GM23338 (cell line): ENCODE results near the gene RETSAT. TPM values are rescaled to one million over a fixed set of nuclear protein-coding genes. Genes with fewer than 3 reads are reported as not detected.

Source experiments
- ATAC-seq: fragments of 200-7000 bp; cut with Tn5 transposase; 3 replicates; pipeline ENCODE4 v1.9.1; 2020
- DNase-seq: peaks from one replicate; pipeline ENCODE4 v3.0.0-alpha.2; 2015; ENCODE audit warnings: low spot score
- H2AFZ ChIP-seq: fragments of 200-600 bp; sonication (generic); 2 replicates; pipeline ENCODE4 v1.8.0; 2016; ENCODE audit warnings: antibody characterized with exemption, mild to moderate bottlenecking, moderate library complexity
- H3F3A ChIP-seq: fragments of 200-600 bp; sonication (generic); replicated peaks from 2 replicates; pipeline ENCODE4 v1.8.0; 2017; ENCODE audit warnings: antibody characterized with exemption, mixed run types, low read depth
- H3K27ac ChIP-seq: fragments of 200-600 bp; sonication (generic); 2 replicates; pipeline ENCODE4 v1.6.1; 2016; ENCODE audit warnings: low read depth
- H3K27me3 ChIP-seq: fragments of 200-600 bp; sonication (generic); 2 replicates; pipeline ENCODE4 v1.8.0; 2016; ENCODE audit warnings: mild to moderate bottlenecking, mixed run types, moderate library complexity; ENCODE audit not compliant: insufficient read depth
- H3K36me3 ChIP-seq: fragments of 200-600 bp; sonication (generic); 2 replicates; pipeline ENCODE4 v1.8.0; 2016; ENCODE audit warnings: mild to moderate bottlenecking; ENCODE audit not compliant: insufficient read depth
- H3K4me1 ChIP-seq: fragments of 200-600 bp; sonication (generic); 2 replicates; pipeline ENCODE4 v1.8.0; 2016; ENCODE audit warnings: mild to moderate bottlenecking, moderate library complexity; ENCODE audit not compliant: insufficient read depth
- H3K4me2 ChIP-seq: fragments of 200-600 bp; sonication (generic); 2 replicates; pipeline ENCODE4 v1.7.1; 2017; ENCODE audit warnings: mixed run types
- H3K4me3 ChIP-seq: fragments of 200-600 bp; sonication (generic); 2 replicates; pipeline ENCODE4 v1.6.1; 2016; ENCODE audit warnings: mixed run types
- H3K79me2 ChIP-seq: fragments of 200-600 bp; sonication (generic); replicated peaks from 2 replicates; pipeline ENCODE4 v1.8.0; 2017; ENCODE audit warnings: mild to moderate bottlenecking; ENCODE audit not compliant: insufficient read depth
- H3K9me2 ChIP-seq: fragments of 200-600 bp; sonication (generic); 2 replicates; pipeline ENCODE4 v1.8.0; 2017; ENCODE audit not compliant: insufficient read depth
- H4K20me1 ChIP-seq: fragments of 200-600 bp; sonication (generic); replicated peaks from 2 replicates; pipeline ENCODE4 v1.8.0; 2017; ENCODE audit warnings: mild to moderate bottlenecking; ENCODE audit not compliant: insufficient read depth
- H3K27ac Mint-ChIP-seq: 2 replicates; pipeline ENCODE4 v1.8.0; 2020; ENCODE audit warnings: inconsistent platforms, mild to moderate bottlenecking, moderate library complexity, mixed read lengths
- H3K27me3 Mint-ChIP-seq: 3 replicates; pipeline ENCODE4 v1.8.0; 2022; ENCODE audit warnings: low read depth, mild to moderate bottlenecking, moderate library complexity, mixed read lengths, inconsistent platforms; ENCODE audit not compliant: insufficient read depth, poor library complexity
- H3K36me3 Mint-ChIP-seq: 3 replicates; pipeline ENCODE4 v1.8.0; 2021; ENCODE audit warnings: low read depth, mild to moderate bottlenecking, inconsistent platforms, moderate library complexity, mixed read lengths
- H3K4me1 Mint-ChIP-seq: 3 replicates; pipeline ENCODE4 v1.8.0; 2020; ENCODE audit warnings: mild to moderate bottlenecking, inconsistent platforms, mixed read lengths
- H3K4me3 Mint-ChIP-seq: 3 replicates; pipeline ENCODE4 v1.8.0; 2021; ENCODE audit warnings: moderate library complexity, mild to moderate bottlenecking, inconsistent platforms, mixed read lengths
- H3K9me3 Mint-ChIP-seq: 3 replicates; pipeline ENCODE4 v1.8.0; 2020; ENCODE audit warnings: moderate library complexity, mild to moderate bottlenecking, inconsistent platforms, mixed read lengths
- CREB1 ChIP-seq: fragments of 250-450 bp; sonication (Bioruptor Pico); IDR thresholded peaks from 2 replicates; pipeline ENCODE4 v1.5.0; 2020; ENCODE audit warnings: low read depth, mild to moderate bottlenecking, moderate library complexity
- CTCF ChIP-seq, 2 experiments: fragments of 200-600 bp in 1 of 2; sonication (generic) in 1 of 2; conservative IDR thresholded peaks; 2 replicates each; pipeline versions ENCODE4 v1.5.1 to v1.6.1; 2016 to 2017; ENCODE audit warnings: antibody characterized with exemption in 2 of 2, low read depth in 2 of 2, mild to moderate bottlenecking in 2 of 2, moderate library complexity in 1 of 2
- ETS1 ChIP-seq: IDR thresholded peaks from 2 replicates; pipeline ENCODE4 v1.6.1; 2016; ENCODE audit warnings: antibody characterized with exemption
- EZH2 ChIP-seq: fragments of 200-600 bp; sonication (generic); IDR thresholded peaks from one replicate; pipeline ENCODE4 v1.8.0; 2017; ENCODE audit warnings: antibody characterized with exemption, mild to moderate bottlenecking, low read depth; ENCODE audit not compliant: unreplicated experiment
- NANOG ChIP-seq: IDR thresholded peaks from 2 replicates; pipeline ENCODE4 v1.6.1; 2016; ENCODE audit warnings: antibody characterized with exemption, borderline replicate concordance
- POLR2AphosphoS5 ChIP-seq: IDR thresholded peaks from 2 replicates; pipeline ENCODE4 v1.6.1; 2016; ENCODE audit warnings: antibody characterized with exemption, low read depth
- STAT1 ChIP-seq: IDR thresholded peaks from one replicate; pipeline ENCODE4 v1.6.1; 2016; ENCODE audit warnings: antibody characterized with exemption; ENCODE audit not compliant: unreplicated experiment
- ZNF114 ChIP-seq: fragments of 250-450 bp; sonication (Bioruptor Pico); IDR thresholded peaks from 2 replicates; pipeline ENCODE4 v1.5.0; 2020; ENCODE audit warnings: mild to moderate bottlenecking, moderate library complexity
- ZNF462 ChIP-seq: fragments of 250-450 bp; sonication (Bioruptor Pico); IDR thresholded peaks from 2 replicates; pipeline ENCODE4 v1.5.0; 2020; ENCODE audit warnings: mild to moderate bottlenecking, moderate library complexity
- polyA plus RNA-seq: library from polyadenylated mRNA; unstranded; fragments of >200 nt; fragmentation: Nextera tagmentation; extraction: Ambion mirVana; gene quantifications from 2 replicates; pipeline ENCODE4 v1.2.1, GENCODE V29; 2016
- total RNA-seq: library from RNA; depleted of rRNA; stranded (reverse); fragments of >200 nt; shearing (Covaris generic); gene quantifications from 2 replicates; pipeline ENCODE4 v1.2.3, GENCODE V29; 2014

RETSAT gene
- total and polyA plus RNA-seq, 2 experiments from 2014 or later, result 2.3 to 16.4 TPM

- DNase-seq, result peak; percentile 85
- no peak overlapping the region for H3K27ac Mint-ChIP-seq
- no peaks in the 10 kb centered on the region for H4K20me1 ChIP-seq
- H3F3A ChIP-seq, result 0 out of 2 replicates have a peak, but pooled peaks cover 7% of the 10 kb centered on the region
- no peaks in the 10 kb centered on the region for H3K79me2 ChIP-seq
- TF ChIP-seq EZH2, result no peak
- no peak for TF ChIP-seq ZNF462 (CRISPR knock-in tag)
- peak; percentile 85 to 96 for TF ChIP-seq CTCF (conservative IDR thresholded peaks at IDR 0.05; ENCODE audit: low read depth in 2 of 2)
- TF ChIP-seq STAT1, result no peak
- no peak for TF ChIP-seq ETS1
- TF ChIP-seq CREB1 (CRISPR knock-in tag), result no peak
- peak; percentile 37; the same call in 1 of the 2 replicates for TF ChIP-seq POLR2AphosphoS5
- TF ChIP-seq ZNF114, result no peak
- no peak for TF ChIP-seq NANOG
- no peak overlapping the region for H2AFZ ChIP-seq
- no peak overlapping the region for H3K4me3 ChIP-seq
- no peak overlapping the region; the same call in 1 of the 2 replicates for H3K4me2 ChIP-seq
- peaks cover 3% of the 10 kb centered on the region for H3K36me3 Mint-ChIP-seq
- ATAC-seq, result peak; percentile 94
- H3K9me2 ChIP-seq, result no peaks in the 10 kb centered on the region
- peaks cover under 1% of the 10 kb centered on the region for H3K27me3 Mint-ChIP-seq
- H3K27ac ChIP-seq, result no peak overlapping the region
- no peaks in the 10 kb centered on the region for H3K27me3 ChIP-seq
- peaks cover 27% of the 10 kb centered on the region for H3K4me1 Mint-ChIP-seq
- peaks cover 3% of the 10 kb centered on the region; the same call in 1 of the 2 replicates for H3K4me1 ChIP-seq
- no peaks in the 10 kb centered on the region for H3K9me3 Mint-ChIP-seq
- no peaks in the 10 kb centered on the region for H3K36me3 ChIP-seq
- no peak overlapping the region; the same call in 2 of the 3 replicates for H3K4me3 Mint-ChIP-seq
Measured at GRCh38 chr2:85390941-85391669, 36.8 kb upstream of the RETSAT start.
